GM19025 (cell line): Measurements from ENCODE around the gene SLC38A10.

Experiments used
- ATAC-seq: cut with Tn5 transposase; IDR thresholded peaks from one replicate; pipeline ENCODE4 v1.9.1; 2021; ENCODE audit warnings: mild to moderate bottlenecking, low read depth, moderate library complexity; ENCODE audit not compliant: unreplicated experiment

Gene SLC38A10

GRCh38 chr17:81196505-81197408 lies 98.3 kb downstream of the SLC38A10 start:
- no peak for ATAC-seq

GRCh38 chr17:81195941-81196495 lies 99.1 kb downstream of the SLC38A10 start:
- no peak for ATAC-seq
